Measurements from ENCODE around the gene PHOSPHO2. TPM values are rescaled to one million over a fixed set of nuclear protein-coding genes. Genes with fewer than 3 reads are reported as not detected.
A peak's percentile ranks its signal among the peaks of the same experiment; 100 is the strongest.
"Not testable (repeated sequence)": the region's sequence is repeated elsewhere in the genome, so short reads cannot be mapped to it uniquely, and the experiment has no call there.

Gene PHOSPHO2
- polyA plus RNA-seq, 12 donors: 4.3 to 7.8 (median 6.1) TPM; not detected in 2

DNA sequence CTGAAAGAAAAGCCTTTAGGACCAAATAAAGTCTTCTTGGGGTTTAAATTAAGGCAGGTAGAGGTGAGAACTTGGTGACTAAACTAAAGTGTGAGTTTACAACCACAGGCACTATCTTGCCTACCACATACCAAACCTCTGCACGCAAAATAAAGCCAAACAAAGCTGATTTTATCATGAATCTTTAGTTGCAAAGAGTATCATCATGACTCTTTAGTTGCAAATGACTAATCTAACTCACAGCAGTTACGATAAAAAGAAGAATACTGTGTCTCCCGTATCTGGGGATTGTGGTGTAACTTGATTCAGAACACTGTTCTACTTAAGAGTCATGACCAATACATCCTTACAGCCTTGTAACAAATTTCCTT is 11.2 kb upstream of the PHOSPHO2 start:
- DNase-seq: no peak

DNA sequence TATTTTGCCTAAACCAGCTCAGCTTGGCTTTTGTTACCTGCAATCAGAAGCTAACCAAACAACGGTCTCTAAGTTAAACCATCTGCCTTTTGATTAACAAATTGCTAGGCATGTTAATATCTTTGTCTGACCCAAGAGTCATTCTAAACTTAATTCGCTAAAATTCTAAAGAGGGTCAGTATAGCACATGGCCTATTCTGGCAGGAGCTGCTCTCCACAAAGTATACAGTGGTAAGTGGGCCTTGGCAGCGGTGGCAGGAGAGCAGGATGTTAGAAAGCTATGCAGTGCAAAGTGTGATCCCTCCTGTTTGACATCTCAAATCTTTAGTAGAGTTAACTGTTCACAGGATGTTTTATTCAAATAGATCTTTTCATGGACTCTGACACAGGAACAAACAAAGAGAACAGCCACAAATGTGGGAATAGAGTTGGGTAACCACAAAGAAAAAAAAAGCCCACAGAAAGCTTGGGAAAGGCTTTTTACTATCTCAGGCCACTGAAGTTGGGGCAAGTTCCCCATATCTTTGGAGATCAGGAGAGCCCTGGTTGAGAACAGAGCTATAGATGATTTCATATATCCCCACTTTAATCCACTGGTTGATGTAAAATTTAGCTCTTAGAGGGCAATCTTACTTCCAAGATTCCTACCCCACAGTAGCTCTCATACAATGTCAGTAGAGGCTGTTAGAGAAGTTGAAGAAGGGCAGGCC is 10.7 kb upstream of the PHOSPHO2 start:
- no peak for DNase-seq

DNA sequence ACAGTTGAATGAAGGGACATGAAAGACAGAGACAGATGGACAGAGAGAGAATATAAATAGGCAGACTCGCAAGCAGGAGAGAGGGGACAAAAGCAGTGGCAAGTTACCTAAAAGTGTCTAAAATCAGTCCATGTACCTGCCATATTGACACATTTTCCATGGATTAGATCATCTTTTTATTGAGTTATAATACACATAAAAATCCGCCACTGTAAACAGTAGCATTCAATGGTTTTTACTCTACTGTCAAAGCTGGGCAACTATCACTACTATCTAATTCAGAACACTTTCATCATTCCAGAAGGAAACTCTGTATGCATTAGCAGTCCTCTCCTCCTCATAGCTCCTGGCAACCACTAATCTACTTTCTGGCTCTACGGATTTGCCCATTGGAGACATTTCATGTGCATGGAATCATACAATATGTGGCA is 10.1 kb upstream of the PHOSPHO2 start:
- DNase-seq: no peak

DNA sequence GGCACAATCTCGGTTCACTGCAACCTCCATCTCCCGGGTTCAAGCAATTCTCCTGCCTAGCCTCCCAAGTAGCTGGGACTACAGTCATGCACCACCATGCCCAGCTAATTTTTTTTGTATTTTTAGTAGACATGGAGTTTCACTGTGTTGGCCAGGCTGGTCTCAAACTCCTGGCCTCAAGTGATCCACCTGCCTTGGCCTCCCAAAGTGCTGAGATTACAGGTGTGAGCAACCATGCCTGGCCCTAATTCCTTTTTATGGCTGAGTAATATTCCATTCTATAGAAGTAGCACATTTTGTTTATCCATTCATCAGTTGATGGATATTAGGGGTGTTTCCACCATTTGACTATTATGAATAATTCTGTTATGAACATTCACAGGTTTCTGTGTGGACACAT is 9.6 kb upstream of the PHOSPHO2 start:
- not testable (repeated sequence) for DNase-seq

DNA sequence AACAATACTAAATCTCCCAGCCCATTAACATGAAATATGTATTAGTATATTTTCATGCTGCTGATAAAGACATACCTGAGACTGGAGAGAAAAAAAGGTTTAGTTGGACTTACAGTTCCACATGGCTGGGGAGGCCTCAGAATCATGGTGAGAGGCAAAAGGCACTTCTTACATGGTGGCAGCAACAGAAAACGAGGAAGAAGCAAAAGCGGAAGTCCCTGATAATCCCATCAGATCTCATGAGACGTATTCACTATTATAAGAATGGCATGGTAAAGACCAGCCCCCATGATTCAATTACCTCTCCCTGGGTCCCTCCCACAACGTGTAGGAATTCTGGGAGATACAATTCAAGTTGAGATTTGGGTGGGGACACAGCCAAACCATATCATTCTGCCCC is 7.4 kb upstream of the PHOSPHO2 start:
- not testable (repeated sequence) for DNase-seq

DNA sequence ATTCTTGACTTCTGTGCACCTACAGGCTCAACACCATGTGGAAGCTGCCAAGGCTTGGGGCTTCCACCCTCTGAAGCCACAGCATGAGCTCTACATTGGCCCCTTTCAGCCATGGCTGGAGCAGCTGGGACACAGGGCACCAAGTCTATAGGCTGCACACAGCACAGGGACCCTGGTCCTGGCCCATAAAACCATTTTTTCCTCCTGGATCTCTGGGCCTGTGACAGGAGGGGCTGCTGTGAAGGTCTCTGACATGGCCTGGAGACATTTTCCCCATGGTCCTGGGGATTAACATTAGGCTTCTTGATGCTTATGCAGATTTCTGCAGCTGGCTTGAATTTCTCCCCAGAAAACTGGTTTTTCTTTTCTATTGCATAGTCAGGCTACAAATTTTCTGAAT is 6.3 kb upstream of the PHOSPHO2 start:
- not testable (repeated sequence) for DNase-seq

DNA sequence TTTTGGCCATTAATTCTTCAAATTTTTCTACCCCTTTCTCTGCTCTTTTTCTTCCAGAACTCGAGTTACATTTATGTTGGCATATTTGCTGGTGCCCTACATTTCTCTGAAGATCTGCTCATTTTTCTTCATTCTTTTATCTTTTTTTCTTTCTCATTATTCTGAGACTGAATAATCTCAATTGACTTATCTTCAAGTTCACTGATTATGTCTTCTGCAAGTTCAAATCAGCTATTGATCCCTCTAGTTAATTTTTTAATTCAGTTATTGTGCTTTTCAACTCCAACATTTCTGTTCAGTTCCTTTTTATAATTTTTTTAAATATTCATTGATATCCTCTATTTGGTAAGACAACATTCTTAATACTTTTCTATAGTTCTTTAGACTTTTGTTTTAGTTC is 3.3 kb upstream of the PHOSPHO2 start:
- no peak for DNase-seq

DNA sequence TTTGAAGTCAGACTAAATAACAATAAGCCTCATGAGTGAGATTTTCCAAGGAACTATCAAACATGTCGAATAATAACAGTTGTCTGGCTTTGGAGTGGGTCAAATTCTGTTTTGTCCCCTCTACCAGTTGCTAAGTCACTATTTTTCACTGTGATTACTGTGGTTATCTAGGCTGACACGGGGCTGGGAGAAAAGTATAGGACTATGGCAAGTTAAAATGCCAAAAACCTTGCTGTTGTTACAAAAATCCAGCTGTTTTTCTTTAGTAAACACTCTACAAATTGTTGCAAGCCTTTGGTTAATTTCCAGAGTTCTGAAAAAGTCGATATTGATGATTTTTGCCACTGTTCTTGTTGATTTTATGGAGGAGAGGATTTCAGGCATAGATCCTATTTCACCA is 1.6 kb upstream of the PHOSPHO2 start:
- DNase-seq: no peak

DNA sequence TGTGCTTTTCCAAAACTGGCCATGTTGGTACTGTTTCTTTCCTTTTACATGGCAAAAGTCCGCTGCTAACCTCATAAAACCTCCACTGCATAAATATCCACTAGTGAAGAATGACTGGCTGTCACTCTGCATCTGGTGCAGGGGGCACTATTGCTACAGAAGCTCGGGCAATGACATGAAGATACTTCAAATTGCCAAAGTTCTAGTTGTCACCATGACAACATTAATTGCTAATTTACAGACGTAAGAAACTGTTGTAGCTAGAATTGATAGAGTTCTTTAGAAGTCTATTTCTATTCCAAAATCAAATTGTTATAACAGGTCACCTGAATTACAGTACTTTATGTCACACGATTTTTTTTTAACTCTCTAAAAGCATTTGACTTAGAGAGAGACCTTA is 909 bp upstream of the PHOSPHO2 start:
- DNase-seq: no peak

DNA sequence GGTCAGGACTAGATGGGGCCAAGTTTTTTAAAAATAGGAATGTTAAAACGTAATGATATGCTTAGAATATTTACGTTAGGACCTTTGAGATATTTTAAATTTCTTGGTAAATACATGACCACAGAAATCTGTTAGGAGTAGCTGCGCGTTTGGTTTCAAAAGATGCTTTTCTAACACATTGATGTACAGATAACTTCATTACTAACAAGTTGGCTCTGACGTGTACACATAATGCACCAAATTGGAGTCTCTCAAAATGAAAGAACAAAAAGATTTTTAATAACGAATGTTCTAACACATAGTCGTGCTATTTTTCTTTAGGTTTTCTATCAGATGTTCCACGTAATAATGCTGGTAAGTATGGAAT is 608 bp downstream of the PHOSPHO2 start:
- DNase-seq: no peak

DNA sequence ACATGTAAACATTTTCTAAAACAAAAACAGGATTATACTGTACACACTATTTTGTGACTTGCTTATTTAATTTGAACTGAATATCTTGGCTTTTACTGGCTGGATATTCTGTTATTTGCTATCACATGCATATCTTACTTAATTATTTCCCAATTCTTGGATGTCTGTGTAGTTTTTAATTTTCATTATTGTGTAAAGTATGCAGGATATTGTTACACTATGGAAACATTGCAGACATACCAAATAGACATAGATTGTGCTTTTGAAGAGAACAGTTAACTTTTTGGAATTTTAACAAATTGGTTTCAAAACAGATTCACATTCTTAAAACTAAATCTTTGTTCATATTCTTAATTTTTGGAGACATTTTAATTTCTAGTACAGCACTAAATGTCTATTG is 2.1 kb downstream of the PHOSPHO2 start:
- DNase-seq: no peak

DNA sequence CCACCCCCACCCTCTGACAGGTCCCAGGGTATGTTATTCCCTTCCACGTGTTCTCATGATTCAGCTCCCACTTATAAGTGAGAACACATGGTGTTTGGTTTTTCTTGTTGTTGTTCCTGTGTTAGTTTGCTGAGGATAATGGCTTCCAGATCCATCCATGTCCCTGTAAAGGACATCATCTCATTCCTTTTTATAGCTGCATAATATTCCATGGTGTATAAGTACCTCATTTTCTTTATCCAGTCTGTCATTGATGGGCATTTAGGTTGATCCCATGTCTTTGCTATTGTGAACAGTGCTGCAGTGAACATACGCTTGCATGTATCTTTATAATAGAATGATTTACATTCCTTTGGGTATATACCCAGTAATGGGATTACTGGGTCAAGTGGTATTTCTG is 4.9 kb downstream of the PHOSPHO2 start:
- not testable (repeated sequence) for DNase-seq

DNA sequence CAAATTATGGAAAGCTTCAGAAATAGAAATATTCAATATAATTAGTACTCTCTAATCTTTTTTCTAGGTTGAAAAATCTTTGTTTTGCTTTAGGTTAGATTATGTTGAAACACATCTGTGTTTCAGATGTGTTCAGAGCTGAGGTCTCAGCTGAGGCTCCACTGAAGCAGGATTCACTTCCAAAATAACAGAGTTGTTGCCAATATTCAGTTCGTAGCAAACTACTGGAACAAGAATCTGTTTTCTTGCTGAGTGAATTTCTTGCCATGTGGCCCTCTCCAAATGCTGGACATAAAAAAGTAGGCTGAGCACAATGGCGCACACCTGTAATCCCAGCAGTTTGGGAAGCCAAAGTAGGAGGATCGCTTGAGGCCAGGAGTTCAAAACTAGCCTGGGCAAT is 8.7 kb downstream of the PHOSPHO2 start:
- DNase-seq: peak; percentile 74

DNA sequence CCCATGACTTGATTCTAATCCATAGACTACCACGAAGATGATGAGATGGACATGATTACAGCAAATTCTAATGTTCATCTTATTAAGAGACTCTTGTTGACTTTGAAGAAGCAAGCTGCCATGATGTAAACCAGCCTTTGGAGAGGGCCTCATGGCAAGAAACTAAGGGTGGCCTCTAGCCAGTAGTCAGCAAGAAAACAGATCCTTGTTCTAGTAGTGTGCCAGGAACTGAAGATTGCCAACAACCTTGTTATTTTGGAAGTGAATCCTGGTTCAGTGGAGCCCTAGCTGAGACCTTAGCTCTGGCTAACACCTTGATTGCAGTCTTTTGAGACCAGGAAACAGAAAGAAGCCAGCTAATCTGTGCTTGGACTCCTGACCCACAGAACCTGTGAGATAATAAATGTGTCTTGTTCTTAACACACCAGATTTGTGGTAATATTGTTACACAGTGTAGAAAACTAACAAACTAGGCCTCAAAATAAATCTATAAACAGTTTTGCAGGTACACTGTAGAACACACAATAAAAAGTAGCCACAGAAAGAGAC is 10.0 kb downstream of the PHOSPHO2 start:
- no peak for DNase-seq

DNA sequence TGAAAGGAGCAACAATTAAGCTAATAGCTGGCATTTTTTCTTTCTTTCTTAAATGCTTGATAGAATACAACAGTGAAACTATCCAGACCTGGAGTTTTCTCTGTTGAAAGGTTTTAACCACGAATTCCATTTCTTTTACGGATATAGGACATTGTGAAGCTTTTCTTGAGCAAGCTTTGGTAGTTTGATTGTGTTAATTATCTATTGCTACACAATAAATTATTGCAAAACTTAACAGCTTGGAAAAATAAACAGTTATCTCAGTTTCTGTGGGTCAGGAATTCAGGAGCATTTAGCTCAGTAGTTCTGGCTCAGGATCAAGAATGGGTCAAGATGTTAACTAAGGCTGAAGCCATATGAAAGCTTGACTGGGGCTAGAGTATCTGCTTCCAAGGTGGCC is 11.7 kb downstream of the PHOSPHO2 start:
- DNase-seq: no peak

DNA sequence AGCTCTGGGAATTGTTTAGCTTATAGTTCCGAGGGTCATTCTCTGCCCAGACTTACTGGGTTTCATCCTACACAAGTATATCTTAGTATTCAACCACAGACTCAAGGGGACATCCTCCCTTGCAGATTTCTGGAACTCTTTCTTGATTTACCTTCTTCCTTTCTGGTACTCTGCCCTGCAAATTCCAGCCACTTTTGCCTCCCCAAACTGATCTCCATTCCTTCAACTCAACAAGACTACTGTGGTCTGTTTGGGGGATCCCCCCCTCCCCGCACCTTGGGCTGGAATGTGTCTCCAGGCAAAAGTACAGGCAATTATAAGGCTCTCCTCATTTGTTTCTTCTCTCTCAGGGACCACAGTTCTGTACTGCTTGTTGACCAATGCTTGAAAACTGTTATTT is 13.4 kb downstream of the PHOSPHO2 start:
- no peak for DNase-seq

DNA sequence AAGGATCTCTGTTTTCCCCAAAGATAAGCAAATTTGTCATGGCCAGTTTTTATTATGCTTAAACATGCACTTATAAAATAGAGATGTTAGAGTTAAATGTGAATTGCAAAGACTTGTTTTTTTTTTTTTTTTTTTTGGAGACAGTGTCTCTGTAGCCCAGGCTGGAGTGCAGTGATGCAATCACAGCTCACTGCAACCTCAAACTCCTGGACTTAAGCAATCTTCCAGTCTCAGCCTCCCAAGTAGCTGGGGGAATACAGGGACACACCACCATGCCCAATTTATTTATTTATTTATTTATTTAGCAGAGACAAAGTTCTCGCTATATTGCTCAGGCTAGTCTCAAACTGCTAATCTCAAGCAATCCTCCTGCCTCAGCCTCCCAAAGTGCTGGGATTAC is 15.1 kb downstream of the PHOSPHO2 start:
- no peak for DNase-seq

DNA sequence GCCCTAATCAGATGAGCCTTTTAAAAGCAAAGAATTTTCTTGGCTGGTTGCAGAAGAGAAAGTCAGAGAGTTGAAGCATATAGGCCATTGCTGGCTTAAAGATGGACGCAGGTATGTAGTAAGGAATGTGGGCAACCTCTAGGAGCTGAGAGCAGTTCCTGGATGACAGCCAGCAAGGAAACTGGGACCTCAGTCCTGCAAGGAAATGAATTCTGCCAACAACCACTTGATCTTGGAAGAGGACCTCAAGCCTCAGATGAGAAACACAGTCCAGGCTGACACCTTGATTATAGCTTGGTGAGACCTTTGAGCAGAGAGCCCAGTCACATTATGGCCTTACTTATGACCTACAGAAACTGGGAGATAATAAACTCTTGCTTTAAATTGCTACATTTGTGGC is 15.7 kb downstream of the PHOSPHO2 start:
- no peak for DNase-seq

DNA sequence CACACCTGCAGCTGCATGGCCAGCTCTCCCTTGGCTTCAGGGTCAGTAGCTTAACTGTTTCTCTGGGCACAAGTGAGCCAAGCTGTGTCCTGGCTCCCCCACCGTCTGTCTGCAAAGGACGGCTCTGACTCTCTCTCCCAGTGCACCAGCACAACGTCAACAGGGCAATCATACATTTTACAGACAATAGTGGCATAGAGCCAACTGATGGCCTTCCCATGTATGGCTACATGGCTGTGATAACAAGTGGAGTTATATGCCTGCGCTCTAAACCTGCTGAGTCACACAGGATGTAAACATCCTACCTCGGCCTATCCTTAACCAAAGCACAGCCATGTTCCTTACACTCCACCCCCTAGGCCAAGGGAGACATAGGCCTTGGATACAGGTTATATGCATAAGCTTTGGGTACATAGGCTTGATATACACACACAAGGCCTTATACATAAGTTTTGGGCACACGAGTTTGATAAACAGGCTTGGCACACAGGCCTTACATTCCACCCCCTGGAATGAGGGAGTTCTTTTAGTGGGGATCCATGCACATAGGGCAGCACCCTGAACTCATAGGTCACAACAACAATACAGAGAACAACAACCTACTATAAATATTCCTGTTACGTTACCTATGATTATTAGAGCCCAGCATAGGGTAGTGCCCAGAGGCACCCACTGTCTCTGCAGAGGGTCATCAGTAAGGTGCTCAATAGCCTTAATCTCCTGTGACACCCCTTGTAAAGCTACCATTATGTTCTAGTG is 17.7 kb downstream of the PHOSPHO2 start:
- no peak for DNase-seq

DNA sequence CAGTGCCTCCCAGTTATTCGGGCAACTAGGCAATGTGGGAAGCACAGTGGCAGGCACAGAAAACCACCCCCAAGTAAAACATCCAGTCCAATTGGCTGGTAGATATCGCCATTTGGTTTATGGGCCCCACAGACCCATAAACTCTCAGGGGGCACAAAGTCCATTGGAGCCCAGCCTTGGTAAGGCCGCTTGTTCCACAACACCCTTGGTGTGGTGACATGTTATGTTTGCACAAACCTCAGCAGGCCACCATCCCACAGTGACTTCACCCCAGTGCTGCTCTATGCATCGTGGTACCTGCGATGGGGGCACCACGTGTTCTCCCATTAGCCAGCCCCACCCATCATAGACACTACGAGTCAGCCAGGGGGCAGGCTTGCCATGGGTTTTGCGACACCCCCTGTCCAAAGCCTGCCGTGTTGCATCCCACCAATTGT is 18.5 kb downstream of the PHOSPHO2 start:
- no peak for DNase-seq

DNA sequence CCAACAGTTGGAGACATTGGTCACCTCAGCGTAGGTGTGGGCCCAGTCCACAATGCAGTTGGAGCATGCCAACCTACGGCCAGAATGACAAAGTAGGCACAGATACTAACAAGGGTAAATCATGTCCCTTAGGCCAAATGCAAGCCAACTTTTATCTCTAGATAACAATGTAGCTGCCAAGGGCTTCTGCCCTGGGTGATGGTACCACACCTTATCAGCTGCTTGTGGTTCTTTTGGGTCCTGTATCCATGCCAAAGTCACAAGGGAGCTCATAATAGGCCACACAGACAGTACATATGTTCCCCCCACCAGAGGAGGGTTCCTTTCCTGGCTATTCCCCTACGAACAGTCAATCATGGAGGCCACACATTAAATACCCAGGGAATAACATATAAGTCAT is 19.1 kb downstream of the PHOSPHO2 start:
- DNase-seq: no peak

DNA sequence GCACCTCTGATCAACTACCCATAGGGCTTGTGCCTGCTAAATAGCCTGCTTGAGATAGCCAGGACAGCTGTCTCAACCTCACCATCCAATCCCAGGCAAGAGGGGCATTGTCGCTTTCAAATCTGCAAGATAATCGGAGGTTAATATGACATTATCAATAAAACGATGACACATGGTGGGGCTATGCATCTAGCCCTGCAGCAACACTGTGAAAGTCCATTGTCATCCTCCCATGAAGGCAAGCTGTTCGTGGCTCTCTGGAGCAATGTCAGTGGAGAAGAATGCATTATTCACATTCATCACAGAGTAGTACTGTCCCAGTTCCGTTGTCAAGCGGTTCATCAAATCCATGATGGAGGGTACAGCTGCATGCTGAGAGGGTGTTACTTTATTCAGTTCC is 20.4 kb downstream of the PHOSPHO2 start:
- no peak for DNase-seq

All from muscle of arm (tissue), 12 donors.